WTC11 (cell line): ENCODE measurements around the gene CCL17. TPM values are rescaled to one million over a fixed set of nuclear protein-coding genes. Genes with fewer than 3 reads are reported as not detected.

Experiments
- ATAC-seq: fragments of 200-7000 bp; cut with Tn5 transposase; 2 replicates; pipeline ENCODE4 v1.10.0; 2021; ENCODE audit warnings: mild to moderate bottlenecking, moderate library complexity
- CTCF ChIA-PET: fragments of 300-600 bp; sonication (Branson Sonifier 250); formaldehyde crosslinking; loops from one replicate; lab custom pipeline; 2021; ENCODE audit warnings: antibody characterized with exemption; lab: Charles Lee
- POLR2A ChIA-PET: fragments of 350-600 bp; sonication (Branson Sonifier 250); formaldehyde crosslinking; loops from one replicate; lab custom pipeline; 2021; ENCODE audit warnings: antibody characterized with exemption; lab: Charles Lee
- DNase-seq: peaks from one replicate; pipeline ENCODE4 v3.0.0; 2021; ENCODE audit warnings: low spot score
- H3K27ac Mint-ChIP-seq: 2 replicates; pipeline ENCODE4 v1.8.0; 2021; ENCODE audit warnings: mixed read lengths
- H3K27me3 Mint-ChIP-seq: 2 replicates; pipeline ENCODE4 v1.8.0; 2021; ENCODE audit warnings: low read depth, mild to moderate bottlenecking, moderate library complexity, mixed read lengths
- H3K36me3 Mint-ChIP-seq: 2 replicates; pipeline ENCODE4 v1.8.0; 2021; ENCODE audit warnings: mixed read lengths
- H3K4me1 Mint-ChIP-seq: 2 replicates; pipeline ENCODE4 v1.8.0; 2022; ENCODE audit warnings: mixed read lengths
- H3K4me3 Mint-ChIP-seq: 2 replicates; pipeline ENCODE4 v1.8.0; 2021; ENCODE audit warnings: mild to moderate bottlenecking, moderate library complexity, mixed read lengths
- H3K9me3 Mint-ChIP-seq: 2 replicates; pipeline ENCODE4 v1.8.0; 2021; ENCODE audit warnings: mixed read lengths
- AFF4 ChIP-seq: sonication (generic); formaldehyde crosslinking; IDR thresholded peaks from 2 replicates; pipeline ENCODE4 v1.8.1; 2023; ENCODE audit warnings: mild to moderate bottlenecking, missing genetic modification reagents, borderline replicate concordance
- AR ChIP-seq: fragments of 250-450 bp; sonication (Bioruptor Pico); IDR thresholded peaks from 2 replicates; pipeline ENCODE4 v1.9.0; 2021; ENCODE audit warnings: mild to moderate bottlenecking
- CREB1 ChIP-seq: sonication (generic); formaldehyde crosslinking; IDR thresholded peaks from 2 replicates; pipeline ENCODE4 v1.8.0; 2023; ENCODE audit warnings: mild to moderate bottlenecking, missing genetic modification reagents
- E2F5 ChIP-seq: sonication (generic); formaldehyde crosslinking; IDR thresholded peaks from 2 replicates; pipeline ENCODE4 v1.8.1; 2022; ENCODE audit warnings: mild to moderate bottlenecking, moderate library complexity, missing genetic modification reagents
- EMX1 ChIP-seq: fragments of 250-450 bp; sonication (Bioruptor Pico); IDR thresholded peaks from 2 replicates; pipeline ENCODE4 v1.8.0; 2021; ENCODE audit warnings: mild to moderate bottlenecking
- FOXK1 ChIP-seq: sonication (generic); formaldehyde crosslinking; IDR thresholded peaks from 2 replicates; pipeline ENCODE4 v1.8.0; 2022; ENCODE audit warnings: mild to moderate bottlenecking, moderate library complexity, missing genetic modification reagents
- FOXP1 ChIP-seq: sonication (generic); formaldehyde crosslinking; IDR thresholded peaks from 2 replicates; pipeline ENCODE4 v1.8.0; 2022; ENCODE audit warnings: missing genetic modification reagents, mild to moderate bottlenecking, moderate library complexity, borderline replicate concordance
- FOXP4 ChIP-seq: sonication (generic); formaldehyde crosslinking; IDR thresholded peaks from 2 replicates; pipeline ENCODE4 v1.8.0; 2022; ENCODE audit warnings: mild to moderate bottlenecking, missing genetic modification reagents
- GABPB1 ChIP-seq: sonication (generic); formaldehyde crosslinking; IDR thresholded peaks from 2 replicates; pipeline ENCODE4 v1.8.1; 2023; ENCODE audit warnings: mild to moderate bottlenecking, missing genetic modification reagents
- JUN ChIP-seq: sonication (generic); formaldehyde crosslinking; IDR thresholded peaks from 2 replicates; pipeline ENCODE4 v1.8.0; 2023; ENCODE audit warnings: mild to moderate bottlenecking, missing genetic modification reagents
- KAT7 ChIP-seq: sonication (generic); formaldehyde crosslinking; IDR thresholded peaks from 2 replicates; pipeline ENCODE4 v1.8.1; 2023; ENCODE audit warnings: missing genetic modification reagents, mild to moderate bottlenecking, borderline replicate concordance
- MLX ChIP-seq: sonication (generic); formaldehyde crosslinking; IDR thresholded peaks from 2 replicates; pipeline ENCODE4 v1.8.1; 2023; ENCODE audit warnings: mild to moderate bottlenecking, missing genetic modification reagents, moderate library complexity
- NFE2L1 ChIP-seq: sonication (generic); formaldehyde crosslinking; IDR thresholded peaks from 2 replicates; pipeline ENCODE4 v1.8.1; 2023; ENCODE audit warnings: missing genetic modification reagents
- NR1H2 ChIP-seq: sonication (generic); formaldehyde crosslinking; IDR thresholded peaks from 2 replicates; pipeline ENCODE4 v1.9.0; 2021; ENCODE audit warnings: mild to moderate bottlenecking, moderate library complexity, missing genetic modification reagents
- PREB ChIP-seq: sonication (generic); formaldehyde crosslinking; IDR thresholded peaks from 2 replicates; pipeline ENCODE4 v1.8.1; 2022; ENCODE audit warnings: mild to moderate bottlenecking, missing genetic modification reagents, moderate library complexity, borderline replicate concordance
- SMAD3 ChIP-seq: sonication (generic); formaldehyde crosslinking; IDR thresholded peaks from 2 replicates; pipeline ENCODE4 v1.8.0; 2022; ENCODE audit warnings: missing genetic modification reagents, mild to moderate bottlenecking, borderline replicate concordance
- SP1 ChIP-seq: sonication (generic); formaldehyde crosslinking; conservative IDR thresholded peaks from 2 replicates; pipeline ENCODE4 v1.8.1; 2022; ENCODE audit warnings: missing genetic modification reagents
- TEAD1 ChIP-seq: sonication (generic); formaldehyde crosslinking; IDR thresholded peaks from 2 replicates; pipeline ENCODE4 v1.8.0; 2022; ENCODE audit warnings: mild to moderate bottlenecking, missing genetic modification reagents
- USF2 ChIP-seq: sonication (generic); formaldehyde crosslinking; IDR thresholded peaks from 2 replicates; pipeline ENCODE4 v1.8.1; 2023; ENCODE audit warnings: mild to moderate bottlenecking, missing genetic modification reagents, moderate library complexity
- ZNF219 ChIP-seq: sonication (generic); formaldehyde crosslinking; IDR thresholded peaks from 2 replicates; pipeline ENCODE4 v1.8.0; 2023; ENCODE audit warnings: missing genetic modification reagents, mild to moderate bottlenecking, borderline replicate concordance
- ZNF317 ChIP-seq: sonication (generic); formaldehyde crosslinking; IDR thresholded peaks from 2 replicates; pipeline ENCODE4 v1.8.1; 2023; ENCODE audit warnings: low read depth, mild to moderate bottlenecking, moderate library complexity, missing genetic modification reagents, borderline replicate concordance
- ZNF396 ChIP-seq: fragments of 250-450 bp; sonication (Bioruptor Pico); IDR thresholded peaks from 2 replicates; pipeline ENCODE4 v1.8.0; 2021; ENCODE audit warnings: mild to moderate bottlenecking, moderate library complexity, borderline replicate concordance
- ZNF671 ChIP-seq: fragments of 250-450 bp; sonication (Bioruptor Pico); IDR thresholded peaks from 2 replicates; pipeline ENCODE4 v1.8.0; 2021; ENCODE audit warnings: mild to moderate bottlenecking
- total RNA-seq: library from RNA; stranded (reverse); gene quantifications from 3 replicates; pipeline ENCODE4 v1.2.3, GENCODE V29; 2021

The CCL17 gene
- total RNA-seq, 1 experiment from 2014 or later: not detected

GRCh38 chr16:57447186-57447962 lies 42.8 kb downstream of the CCL17 start, which contains the start of the genes CIAPIN1 and COQ9 (continued):
- no peak for TF ChIP-seq ZNF219 (CRISPR knock-in tag)
- peak; percentile 19; the same call in 1 of the 2 replicates for TF ChIP-seq FOXP4 (CRISPR knock-in tag)
- TF ChIP-seq MLX: no peak
- peak; percentile 86 for TF ChIP-seq CREB1
- no peak for TF ChIP-seq NFE2L1 (CRISPR knock-in tag)
- peak; percentile 84 for TF ChIP-seq SP1
- TF ChIP-seq SMAD3 (CRISPR knock-in tag): no peak
- peak; percentile 82 for TF ChIP-seq GABPB1 (CRISPR knock-in tag)
- peak; percentile 52 for TF ChIP-seq USF2 (CRISPR knock-in tag)
- TF ChIP-seq ZNF396 (CRISPR knock-in tag): no peak
- TF ChIP-seq ZNF317: no peak
- TF ChIP-seq KAT7 (CRISPR knock-in tag): no peak
- TF ChIP-seq JUN (CRISPR knock-in tag): peak; percentile 80; the same call in 1 of the 2 replicates
- peak; percentile 91 for TF ChIP-seq TEAD1 (CRISPR knock-in tag)
- 0 out of 2 replicates have a peak, but pooled peaks have one; percentile 46 for TF ChIP-seq E2F5 (CRISPR knock-in tag)
- TF ChIP-seq FOXP1: peak; percentile 71
- TF ChIP-seq FOXK1 (CRISPR knock-in tag): peak; percentile 83; the same call in 1 of the 2 replicates
- TF ChIP-seq ZNF671: no peak
- no peak for TF ChIP-seq NR1H2 (CRISPR knock-in tag)
- TF ChIP-seq EMX1 (CRISPR knock-in tag): no peak

GRCh38 chr16:57452021-57452420 lies 47.5 kb downstream of the CCL17 start:
- Mint-ChIP-seq H3K4me3 (no peak overlapping the region), H3K27ac (no peak overlapping the region), H3K4me1 (0 out of 2 replicates have a peak, but pooled peaks cover 3% of the 10 kb centered on the region), H3K9me3 (no peaks in the 10 kb centered on the region), H3K36me3 (peaks cover 41% of the 10 kb centered on the region), H3K27me3 (no peaks in the 10 kb centered on the region)
- no peak for DNase-seq
- ChIA-PET CTCF (interaction anchor here (1.1 kb wide), 1 partner anchor 10 kb away, joined by 3 read pairs; the partner anchor contains the start of gene POLR2C), POLR2A (no interaction called here)
- ATAC-seq: no peak
- TF ChIP-seq EMX1 (CRISPR knock-in tag) (no peak), AFF4 (CRISPR knock-in tag) (no peak), AR (no peak), PREB (CRISPR knock-in tag) (no peak)
